ENCODE measurements around the gene MYL3.
"Not testable (repeated sequence)": the region's sequence is repeated elsewhere in the genome, so short reads cannot be mapped to it uniquely, and the experiment has no call there.

- TF ChIP-seq CTCF (IDR thresholded peaks at IDR 0.05; ENCODE audit: low read length); EZH2 (optimal IDR thresholded peaks at IDR 0.05; ENCODE audit: low read depth, low read length): not testable (repeated sequence)
These were observed 47.7 kb upstream of the MYL3 start for GRCh38 chr3:46910914-46911313.
